Endothelial cell of umbilical vein (primary cell): Measurements from ENCODE around the gene LENG8. TPM values are rescaled to one million over a fixed set of nuclear protein-coding genes. Genes with fewer than 3 reads are reported as not detected.

Source experiments
- BruUV-seq: library from RNA; stranded (reverse); fragments of 400-500 nt; replicated peaks from 2 replicates; lab custom pipeline; 2021; lab: Mats Ljungman, UMichigan
- CTCF ChIA-PET: fragments of 300-600, 350-600 bp; sonication (Branson Sonifier 250); formaldehyde crosslinking; loops from one replicate; lab custom pipeline; 2021; ENCODE audit warnings: antibody characterized with exemption, inconsistent platforms; lab: Charles Lee
- POLR2A ChIA-PET: fragments of 300-600, 350-600 bp; sonication (Branson Sonifier 250); formaldehyde crosslinking; loops from one replicate; lab custom pipeline; 2021; ENCODE audit warnings: antibody characterized with exemption, inconsistent platforms; lab: Charles Lee
- DNase-seq: peaks from one replicate; pipeline ENCODE4 v3.0.0-alpha.2; 2011; ENCODE audit warnings: low read depth, low spot score
- FAIRE-seq: peaks from 2 replicates; lab custom pipeline; 2011; peaks lifted over from hg19 to GRCh38; lab: Jason Lieb, UNC
- H2AFZ ChIP-seq: 2 replicates; pipeline ENCODE4 v1.6.0; 2012; ENCODE audit warnings: low read depth, low read length, control low read depth, inconsistent platforms
- H3K27ac ChIP-seq: 2 replicates; pipeline ENCODE4 v1.5.1; 2011; ENCODE audit warnings: low read depth, mild to moderate bottlenecking, control low read depth, low read length, moderate library complexity; ENCODE audit not compliant: insufficient read depth
- H3K27me3 ChIP-seq, 2 experiments: 2 replicates each; pipeline versions ENCODE4 v1.6.0 to v1.6.1; 2011; ENCODE audit warnings: low read length in 2 of 2, mixed read lengths in 1 of 2; ENCODE audit not compliant: control insufficient read depth in 2 of 2, insufficient read depth in 2 of 2
- H3K36me3 ChIP-seq, 2 experiments: 2 replicates in 1 of 2; 3 replicates in 1 of 2; pipeline ENCODE4 v1.5.1; 2011; ENCODE audit warnings: low read length in 2 of 2, mild to moderate bottlenecking in 1 of 2, moderate library complexity in 1 of 2; ENCODE audit not compliant: control insufficient read depth in 2 of 2, insufficient read depth in 2 of 2; ENCODE audit errors: extremely low read depth in 1 of 2
- H3K4me1 ChIP-seq: 3 replicates; pipeline ENCODE4 v1.5.1; 2011; ENCODE audit warnings: mild to moderate bottlenecking, low read length; ENCODE audit not compliant: control insufficient read depth, insufficient read depth; ENCODE audit errors: extremely low read depth
- H3K4me2 ChIP-seq: 2 replicates; pipeline ENCODE4 v1.6.1; 2011; ENCODE audit warnings: low read length, control low read depth, mixed read lengths; ENCODE audit not compliant: insufficient read depth
- H3K4me3 ChIP-seq, 3 experiments: fragments of 200-600 bp in 1 of 3; sonication (generic), shearing (Covaris generic) in 1 of 3; replicated peaks in 1 of 3; 2 replicates each; pipeline ENCODE4 v1.5.1; 2011 to 2016; ENCODE audit warnings: control low read depth in 3 of 3, low read length in 3 of 3, mild to moderate bottlenecking in 2 of 3, inconsistent platforms in 1 of 3, low read depth in 1 of 3, moderate library complexity in 1 of 3; ENCODE audit not compliant: insufficient read depth in 1 of 3
- H3K79me2 ChIP-seq: 2 replicates; pipeline ENCODE4 v1.6.0; 2012; ENCODE audit warnings: low read length, inconsistent platforms; ENCODE audit not compliant: control insufficient read depth, insufficient read depth
- H3K9ac ChIP-seq: replicated peaks from 2 replicates; pipeline ENCODE3; 2011; ENCODE audit warnings: low read length, control low read depth; ENCODE audit not compliant: insufficient read depth; ENCODE audit errors: extremely low read depth
- H3K9me1 ChIP-seq: replicated peaks from 3 replicates; pipeline ENCODE4 v1.6.0; 2011; ENCODE audit warnings: mild to moderate bottlenecking, low read length; ENCODE audit not compliant: control insufficient read depth, insufficient read depth; ENCODE audit errors: extremely low read depth
- H3K9me3 ChIP-seq: replicated peaks from 2 replicates; pipeline ENCODE4 v1.5.1; 2012; ENCODE audit warnings: low read length, inconsistent platforms; ENCODE audit not compliant: control insufficient read depth, insufficient read depth
- H4K20me1 ChIP-seq: replicated peaks from 2 replicates; pipeline ENCODE3; 2011; ENCODE audit warnings: mild to moderate bottlenecking, low read length; ENCODE audit not compliant: control insufficient read depth, insufficient read depth; ENCODE audit errors: extremely low read depth
- EZH2 ChIP-seq: IDR thresholded peaks from 2 replicates; pipeline ENCODE4 v1.6.1; 2012; ENCODE audit warnings: borderline replicate concordance, low read depth, mild to moderate bottlenecking, moderate library complexity, low read length, inconsistent platforms; ENCODE audit not compliant: severe bottlenecking
- GATA2 ChIP-seq: IDR thresholded peaks from 2 replicates; pipeline ENCODE4 v1.7.0; 2011; ENCODE audit warnings: low read depth, mild to moderate bottlenecking, moderate library complexity, mixed read lengths, low read length; ENCODE audit not compliant: insufficient read length, insufficient read depth
- POLR2A ChIP-seq: IDR thresholded peaks from 2 replicates; pipeline ENCODE4 v1.6.1; 2012; ENCODE audit warnings: low read depth, mild to moderate bottlenecking, control low read depth, low read length
- POLR2AphosphoS5 ChIP-seq: IDR thresholded peaks from 2 replicates; pipeline ENCODE4 v1.6.1; 2012; ENCODE audit warnings: low read depth, mild to moderate bottlenecking, control low read depth, low read length, moderate library complexity; ENCODE audit not compliant: insufficient read depth
- dilution Hi-C: fragments of 300-500 bp; cut with MboI; formaldehyde crosslinking; loops from one replicate; pipeline ENCODE4 v1.15.0; 2019; ENCODE audit warnings: low sequenced_read_pairs; ENCODE audit not compliant: extremely low pct_ligation_motif_present
- intact Hi-C: fragments of 100-400 bp; cut with micrococcal nuclease; formaldehyde crosslinking; loops from one replicate; pipeline ENCODE4 v1.10.0; 2022
- polyA plus RNA-seq, 4 experiments: library from polyadenylated mRNA; depleted of rRNA in 3 of 4; stranded (reverse) in 3 of 4; unstranded in 1 of 4; fragments of >200 nt; gene quantifications; 2 replicates each; pipeline versions ENCODE4 v1.2.1 to v1.2.3, GENCODE V29; 2011 to 2012; ENCODE audit warnings: missing spikeins in 1 of 4
- total RNA-seq: library from RNA; stranded (reverse); gene quantifications from 2 replicates; pipeline ENCODE4 v1.2.3, GENCODE V29; 2021

Gene LENG8
- total and polyA plus RNA-seq, 2 donors (not counting 3 experiments of a cell fraction or from before 2014, with no cell fraction given), result 130 to 218 TPM

- no peak for FAIRE-seq
- H3K9ac ChIP-seq, result no peak overlapping the region
- dilution Hi-C loops (no loop called here), intact Hi-C loops (no loop called here)
- ChIA-PET POLR2A (no interaction called here), CTCF (no interaction called here)
- DNase-seq, result no peak
- no peaks in the 10 kb centered on the region for H3K4me1 ChIP-seq
- H3K9me3 ChIP-seq, result no peaks in the 10 kb centered on the region
- peak; percentile 10 for TF ChIP-seq EZH2
- no peak for TF ChIP-seq POLR2A
- TF ChIP-seq GATA2, result no peak
- no TSS peak for BruUV-seq
- no peak overlapping the region for H3K27ac ChIP-seq
- no peaks in the 10 kb centered on the region for H3K9me1 ChIP-seq
- no peak overlapping the region for H3K4me2 ChIP-seq
- no peaks in the 10 kb centered on the region for H4K20me1 ChIP-seq
- H3K36me3 ChIP-seq, result no peaks in the 10 kb centered on the region
- no peak overlapping the region for H3K4me3 ChIP-seq
- H3K27me3 ChIP-seq, result peaks cover 36 to 47% of the 10 kb centered on the region in 2 experiments
- H3K79me2 ChIP-seq, result no peaks in the 10 kb centered on the region
- H2AFZ ChIP-seq, result no peak overlapping the region
These were observed 30.7 kb upstream of the LENG8 start for GRCh38 chr19:54418030-54418929.

GRCh38 chr19:54418930-54419800 is 29.8 kb upstream of the LENG8 start:
- no peaks in the 10 kb centered on the region for H3K4me1 ChIP-seq
- H2AFZ ChIP-seq, result no peak overlapping the region
- H3K27ac ChIP-seq, result no peak overlapping the region
- H3K79me2 ChIP-seq, result no peaks in the 10 kb centered on the region
- intact Hi-C loops (no loop called here), dilution Hi-C loops (no loop called here)
- no peak for FAIRE-seq
- ChIA-PET POLR2A (no interaction called here), CTCF (interaction anchor here (1.3 kb wide), 2 partner anchors 19 to 28 kb away, joined by 3 to 6 read pairs; no protein-coding TSS in a partner anchor)
- DNase-seq, result no peak
- no peaks in the 10 kb centered on the region for H3K9me1 ChIP-seq
- no peaks in the 10 kb centered on the region for H3K36me3 ChIP-seq
- BruUV-seq, result no TSS peak
- TF ChIP-seq POLR2A, result no peak
- TF ChIP-seq POLR2AphosphoS5, result no peak
- no peak overlapping the region for H3K4me2 ChIP-seq
- no peak overlapping the region for H3K9ac ChIP-seq
- H3K27me3 ChIP-seq, result peaks cover 36 to 47% of the 10 kb centered on the region in 2 experiments
- no peak overlapping the region for H3K4me3 ChIP-seq
- no peaks in the 10 kb centered on the region for H3K9me3 ChIP-seq
- no peaks in the 10 kb centered on the region for H4K20me1 ChIP-seq
